Endothelial cell of umbilical vein (primary cell): ENCODE measurements around the gene SHISA6. TPM values are rescaled to one million over a fixed set of nuclear protein-coding genes. Genes with fewer than 3 reads are reported as not detected.

Experiments used
- BruUV-seq: library from RNA; stranded (reverse); fragments of 400-500 nt; replicated peaks from 2 replicates; lab custom pipeline; 2021; lab: Mats Ljungman, UMichigan
- CTCF ChIA-PET: fragments of 300-600, 350-600 bp; sonication (Branson Sonifier 250); formaldehyde crosslinking; loops from one replicate; lab custom pipeline; 2021; ENCODE audit warnings: antibody characterized with exemption, inconsistent platforms; lab: Charles Lee
- POLR2A ChIA-PET: fragments of 300-600, 350-600 bp; sonication (Branson Sonifier 250); formaldehyde crosslinking; loops from one replicate; lab custom pipeline; 2021; ENCODE audit warnings: antibody characterized with exemption, inconsistent platforms; lab: Charles Lee
- DNase-seq: peaks from one replicate; pipeline ENCODE4 v3.0.0-alpha.2; 2011; ENCODE audit warnings: low read depth, low spot score
- FAIRE-seq: peaks from 2 replicates; lab custom pipeline; 2011; peaks lifted over from hg19 to GRCh38; lab: Jason Lieb, UNC
- H2AFZ ChIP-seq: 2 replicates; pipeline ENCODE4 v1.6.0; 2012; ENCODE audit warnings: low read depth, low read length, control low read depth, inconsistent platforms
- H3K27ac ChIP-seq: 2 replicates; pipeline ENCODE4 v1.5.1; 2011; ENCODE audit warnings: low read depth, mild to moderate bottlenecking, control low read depth, low read length, moderate library complexity; ENCODE audit not compliant: insufficient read depth
- H3K27me3 ChIP-seq, 2 experiments: 2 replicates each; pipeline versions ENCODE4 v1.6.0 to v1.6.1; 2011; ENCODE audit warnings: low read length in 2 of 2, mixed read lengths in 1 of 2; ENCODE audit not compliant: control insufficient read depth in 2 of 2, insufficient read depth in 2 of 2
- H3K36me3 ChIP-seq, 2 experiments: 2 replicates in 1 of 2; 3 replicates in 1 of 2; pipeline ENCODE4 v1.5.1; 2011; ENCODE audit warnings: low read length in 2 of 2, mild to moderate bottlenecking in 1 of 2, moderate library complexity in 1 of 2; ENCODE audit not compliant: control insufficient read depth in 2 of 2, insufficient read depth in 2 of 2; ENCODE audit errors: extremely low read depth in 1 of 2
- H3K4me1 ChIP-seq: 3 replicates; pipeline ENCODE4 v1.5.1; 2011; ENCODE audit warnings: mild to moderate bottlenecking, low read length; ENCODE audit not compliant: control insufficient read depth, insufficient read depth; ENCODE audit errors: extremely low read depth
- H3K4me2 ChIP-seq: 2 replicates; pipeline ENCODE4 v1.6.1; 2011; ENCODE audit warnings: low read length, control low read depth, mixed read lengths; ENCODE audit not compliant: insufficient read depth
- H3K4me3 ChIP-seq, 3 experiments: fragments of 200-600 bp in 1 of 3; sonication (generic), shearing (Covaris generic) in 1 of 3; replicated peaks in 1 of 3; 2 replicates each; pipeline ENCODE4 v1.5.1; 2011 to 2016; ENCODE audit warnings: control low read depth in 3 of 3, low read length in 3 of 3, mild to moderate bottlenecking in 2 of 3, inconsistent platforms in 1 of 3, low read depth in 1 of 3, moderate library complexity in 1 of 3; ENCODE audit not compliant: insufficient read depth in 1 of 3
- H3K79me2 ChIP-seq: 2 replicates; pipeline ENCODE4 v1.6.0; 2012; ENCODE audit warnings: low read length, inconsistent platforms; ENCODE audit not compliant: control insufficient read depth, insufficient read depth
- H3K9ac ChIP-seq: replicated peaks from 2 replicates; pipeline ENCODE3; 2011; ENCODE audit warnings: low read length, control low read depth; ENCODE audit not compliant: insufficient read depth; ENCODE audit errors: extremely low read depth
- H3K9me1 ChIP-seq: replicated peaks from 3 replicates; pipeline ENCODE4 v1.6.0; 2011; ENCODE audit warnings: mild to moderate bottlenecking, low read length; ENCODE audit not compliant: control insufficient read depth, insufficient read depth; ENCODE audit errors: extremely low read depth
- H3K9me3 ChIP-seq: replicated peaks from 2 replicates; pipeline ENCODE4 v1.5.1; 2012; ENCODE audit warnings: low read length, inconsistent platforms; ENCODE audit not compliant: control insufficient read depth, insufficient read depth
- H4K20me1 ChIP-seq: replicated peaks from 2 replicates; pipeline ENCODE3; 2011; ENCODE audit warnings: mild to moderate bottlenecking, low read length; ENCODE audit not compliant: control insufficient read depth, insufficient read depth; ENCODE audit errors: extremely low read depth
- CTCF ChIP-seq, 2 donors: IDR thresholded peaks; 1 replicate in 1 of 2; 2 replicates in 1 of 2; pipeline ENCODE4 v1.5.1; 2011; ENCODE audit warnings: low read length in 2 of 2, mild to moderate bottlenecking in 2 of 2, moderate library complexity in 2 of 2, control low read depth in 1 of 2, inconsistent platforms in 1 of 2, low read depth in 1 of 2; ENCODE audit not compliant: insufficient read depth in 1 of 2; ENCODE audit errors: extremely low read depth in 1 of 2
- EZH2 ChIP-seq: IDR thresholded peaks from 2 replicates; pipeline ENCODE4 v1.6.1; 2012; ENCODE audit warnings: borderline replicate concordance, low read depth, mild to moderate bottlenecking, moderate library complexity, low read length, inconsistent platforms; ENCODE audit not compliant: severe bottlenecking
- FOS ChIP-seq: IDR thresholded peaks from 2 replicates; pipeline ENCODE4 v1.6.1; 2011; ENCODE audit warnings: mild to moderate bottlenecking, low read length, moderate library complexity, borderline replicate concordance; ENCODE audit not compliant: insufficient read depth
- GATA2 ChIP-seq: IDR thresholded peaks from 2 replicates; pipeline ENCODE4 v1.7.0; 2011; ENCODE audit warnings: low read depth, mild to moderate bottlenecking, moderate library complexity, mixed read lengths, low read length; ENCODE audit not compliant: insufficient read length, insufficient read depth
- JUN ChIP-seq: IDR thresholded peaks from 2 replicates; pipeline ENCODE4 v1.6.1; 2011; ENCODE audit warnings: borderline replicate concordance, low read depth; ENCODE audit not compliant: insufficient read length, insufficient read depth
- MAX ChIP-seq: IDR thresholded peaks from 2 replicates; pipeline ENCODE4 v1.6.1; 2011; ENCODE audit not compliant: insufficient read depth, insufficient read length
- MYC ChIP-seq: IDR thresholded peaks from one replicate; pipeline ENCODE4 v1.6.1; 2011; ENCODE audit warnings: mild to moderate bottlenecking, low read depth, low read length
- POLR2A ChIP-seq: IDR thresholded peaks from 2 replicates; pipeline ENCODE4 v1.6.1; 2012; ENCODE audit warnings: low read depth, mild to moderate bottlenecking, control low read depth, low read length
- POLR2AphosphoS5 ChIP-seq: IDR thresholded peaks from 2 replicates; pipeline ENCODE4 v1.6.1; 2012; ENCODE audit warnings: low read depth, mild to moderate bottlenecking, control low read depth, low read length, moderate library complexity; ENCODE audit not compliant: insufficient read depth
- dilution Hi-C: fragments of 300-500 bp; cut with MboI; formaldehyde crosslinking; loops from one replicate; pipeline ENCODE4 v1.15.0; 2019; ENCODE audit warnings: low sequenced_read_pairs; ENCODE audit not compliant: extremely low pct_ligation_motif_present
- intact Hi-C: fragments of 100-400 bp; cut with micrococcal nuclease; formaldehyde crosslinking; loops from one replicate; pipeline ENCODE4 v1.10.0; 2022
- polyA plus RNA-seq, 4 experiments: library from polyadenylated mRNA; depleted of rRNA in 3 of 4; stranded (reverse) in 3 of 4; unstranded in 1 of 4; fragments of >200 nt; gene quantifications; 2 replicates each; pipeline versions ENCODE4 v1.2.1 to v1.2.3, GENCODE V29; 2011 to 2012; ENCODE audit warnings: missing spikeins in 1 of 4
- total RNA-seq: library from RNA; stranded (reverse); gene quantifications from 2 replicates; pipeline ENCODE4 v1.2.3, GENCODE V29; 2021

The SHISA6 gene
- total and polyA plus RNA-seq, 2 donors (not counting 3 experiments of a cell fraction or from before 2014, with no cell fraction given) = not detected

DNA sequence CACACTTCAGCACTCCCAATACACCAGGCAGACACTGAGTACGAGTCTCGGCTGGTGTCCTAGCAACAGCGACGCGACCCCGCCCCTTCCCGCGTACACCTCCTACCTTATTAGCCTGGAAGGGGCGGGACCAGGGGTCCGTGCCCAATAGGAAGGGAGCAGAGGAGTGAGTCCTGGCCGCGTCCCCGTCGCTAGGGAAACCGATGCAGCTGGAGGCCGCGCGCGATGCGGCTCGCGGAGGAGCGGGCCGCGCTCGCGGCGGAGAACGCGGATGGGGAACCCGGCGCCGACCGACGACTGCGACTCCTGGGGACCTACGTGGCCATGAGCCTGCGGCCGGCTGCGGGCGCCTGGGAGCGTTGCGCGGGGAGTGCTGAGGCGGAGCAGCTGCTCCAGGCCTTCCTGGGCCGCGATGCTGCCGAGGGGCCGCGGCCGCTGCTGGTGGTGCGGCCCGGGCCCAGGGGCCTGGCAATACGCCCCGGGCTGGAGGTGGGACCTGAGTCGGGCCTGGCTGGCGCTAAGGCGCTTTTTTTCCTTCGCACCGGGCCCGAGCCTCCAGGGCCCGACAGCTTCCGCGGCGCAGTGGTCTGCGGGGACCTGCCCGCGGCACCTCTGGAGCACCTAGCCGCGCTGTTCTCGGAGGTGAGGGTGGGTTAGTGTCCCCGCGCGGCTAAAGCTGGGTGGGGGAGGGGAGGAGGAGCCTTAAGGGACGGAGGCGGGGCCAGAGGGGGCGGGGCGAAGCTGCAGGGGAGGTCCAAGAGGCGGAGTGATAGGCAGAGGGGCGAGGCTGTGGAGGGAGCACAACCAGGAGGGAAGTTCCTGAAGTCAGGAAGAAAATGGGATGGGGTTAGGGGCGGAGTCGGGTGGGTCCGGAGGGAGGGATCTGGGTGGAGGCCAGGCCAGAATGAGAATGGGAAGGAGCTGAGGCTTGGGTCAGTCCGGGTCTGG, 357.5 kb downstream of the SHISA6 start, which contains the start of gene DNAH9:
Gene DNAH9 (plus strand): TSS at position 197 of the 948 bp plus-strand sequence. CDS start 29 bp downstream, at position 226.
- Histone ChIP-seq H3K27me3 (no peaks in the 10 kb centered on the region), H3K79me2 (no peaks in the 10 kb centered on the region), H3K27ac (no peak within 1 kb of the TSS), H3K9me3 (peaks cover 5% of the 10 kb centered on the region), H3K9me1 (no peaks in the 10 kb centered on the region), H4K20me1 (no peaks in the 10 kb centered on the region), H3K4me3 (no peak within 1 kb of the TSS), H2AFZ (no peak within 1 kb of the TSS), H3K9ac (no peak within 1 kb of the TSS), H3K4me2 (peak within 1 kb of the TSS; percentile 11), H3K4me1 (no peaks in the 10 kb centered on the region), H3K36me3 (no peaks in the 10 kb centered on the region)
- DNase-seq (no peak), FAIRE-seq (no peak)
- TF ChIP-seq JUN (no peak), POLR2AphosphoS5 (no peak), CTCF (IDR thresholded peaks at IDR 0.05; ENCODE audit: extremely low read depth in 1 of 2, insufficient read depth in 1 of 2, low read depth in 1 of 2, low read length in 2 of 2) (no peak), POLR2A (no peak), GATA2 (no peak), FOS (no peak), EZH2 (no peak), MYC (no peak), MAX (no peak)
- ChIA-PET CTCF (no interaction called here), POLR2A (no interaction called here)
- dilution Hi-C loops (no loop called here), intact Hi-C loops (no loop called here)
- no TSS peak for BruUV-seq
